Measurements from ENCODE around the gene TOX2. TPM values are rescaled to one million over a fixed set of nuclear protein-coding genes. Genes with fewer than 3 reads are reported as not detected.

Gene TOX2
- total and polyA plus RNA-seq, 2 of the 8 experiments (the other 6 are each of a cell fraction or from before 2014, with no cell fraction given), result 1.8 to 3.4 TPM

- TF ChIP-seq KDM4A (IDR thresholded peaks at IDR 0.05; ENCODE audit: low read depth, low read length, severe bottlenecking) (no peak), NANOG (IDR thresholded peaks at IDR 0.05; ENCODE audit: insufficient read depth, low read depth, low read length, poor library complexity, severe bottlenecking) (no peak)
Observed at GRCh38 chr20:43936805-43937204, 22.2 kb downstream of the TOX2 start (continued).

Measured in H1 (cell line).